Astrocyte of the spinal cord (primary cell): ENCODE measurements around the gene STMN3.
"Not testable (repeated sequence)": the region's sequence is repeated elsewhere in the genome, so short reads cannot be mapped to it uniquely, and the experiment has no call there.

Source experiments
- DNase-seq: peaks from one replicate; pipeline ENCODE4 v3.0.0; 2011; ENCODE audit warnings: low read depth, low spot score
- H3K4me3 ChIP-seq: 2 replicates; pipeline ENCODE4 v1.5.1; 2011; ENCODE audit warnings: low read depth, mild to moderate bottlenecking, low read length, moderate library complexity
- CTCF ChIP-seq: IDR thresholded peaks from 2 replicates; pipeline ENCODE4 v1.5.1; 2012; ENCODE audit warnings: low read depth, mild to moderate bottlenecking, low read length, inconsistent platforms
- in situ Hi-C: cut with HindIII; loops from 2 replicates; pipeline ENCODE4 v1.10.0; 2017; ENCODE audit warnings: low sequenced_read_pairs

The STMN3 gene

GRCh38 chr20:63633732-63634131, 19.5 kb downstream of the STMN3 start:
- no peak for TF ChIP-seq CTCF
- no peak for DNase-seq
- H3K4me3 ChIP-seq, result no peak overlapping the region
- in situ Hi-C loops, result no loop called here

GRCh38 chr20:63631426-63631825, 21.8 kb downstream of the STMN3 start:
- H3K4me3 ChIP-seq, DNase-seq, in situ Hi-C loops: not testable (repeated sequence)

- H3K4me3 ChIP-seq, DNase-seq, in situ Hi-C loops: not testable (repeated sequence)
These were observed 22.3 kb downstream of the STMN3 start for GRCh38 chr20:63630956-63631355.

- TF ChIP-seq CTCF, result no peak
- in situ Hi-C loops, result no loop called here
These were observed 24.8 kb downstream of the STMN3 start for GRCh38 chr20:63628246-63628975.

GRCh38 chr20:63627751-63628245, 25.4 kb downstream of the STMN3 start:
- no peak for DNase-seq
- in situ Hi-C loops, result no loop called here
- peak overlapping the region; percentile 89 for H3K4me3 ChIP-seq
- TF ChIP-seq CTCF, result no peak

More at GRCh38 chr20:63628246-63628975, 24.8 kb downstream of the STMN3 start:
- DNase-seq, result peak; percentile 69
- H3K4me3 ChIP-seq, result peak overlapping the region; percentile 89

GRCh38 chr20:63627129-63627750, 26.0 kb downstream of the STMN3 start:
- peak overlapping the region; percentile 89 for H3K4me3 ChIP-seq
- in situ Hi-C loops, result no loop called here
- DNase-seq, result peak; percentile 95
- TF ChIP-seq CTCF, result no peak

- DNase-seq, result no peak
- TF ChIP-seq CTCF, result no peak
- H3K4me3 ChIP-seq, result peak within 1 kb of the TSS; percentile 89
- in situ Hi-C loops, result no loop called here
These were observed 26.6 kb downstream of the STMN3 start, which contains the start of gene GMEB2 for GRCh38 chr20:63626424-63627128. Gene GMEB2, minus strand, starts transcription at chr20:63627101. Its CDS starts 7,704 bp downstream, at chr20:63619397.
